Omental fat pad (tissue), 4 donors: ENCODE results near the gene CCR9. TPM values are rescaled to one million over a fixed set of nuclear protein-coding genes. Genes with fewer than 3 reads are reported as not detected.

ENCODE experiments used
- ATAC-seq: fragments of 150-250 bp; one replicate; pipeline ENCODE4 v1.9.1; 2016; ENCODE audit warnings: mild to moderate bottlenecking, moderate library complexity; ENCODE audit not compliant: low FRiP score
- DNase-seq: peaks from one replicate; pipeline ENCODE4 v3.0.0-alpha.2; 2019; ENCODE audit warnings: low spot score
- CTCF ChIP-seq, 3 donors: fragments of 450-650 bp; IDR thresholded peaks; one replicate each; pipeline ENCODE4 v1.5.1; 2016 to 2017; ENCODE audit warnings: antibody characterized with exemption in 3 of 3, mild to moderate bottlenecking in 3 of 3, moderate library complexity in 2 of 3
- total RNA-seq, 4 donors: library from RNA; depleted of rRNA; stranded (reverse); fragments of >200 nt; gene quantifications; one replicate each; pipeline ENCODE4 v1.1.0, GENCODE V29; 2016

The CCR9 gene
- total RNA-seq, 4 donors from 2014 or later = 0.24 TPM; not detected in 3

- TF ChIP-seq CTCF (IDR thresholded peaks at IDR 0.05) = no peak
- ATAC-seq = no peak
These were observed 60.5 kb downstream of the CCR9 start for GRCh38 chr3:45946875-45947274.

GRCh38 chr3:45947361-45947760 lies 61.0 kb downstream of the CCR9 start:
- no peak for TF ChIP-seq CTCF (IDR thresholded peaks at IDR 0.05)
- no peak for ATAC-seq
- DNase-seq = no peak

More at GRCh38 chr3:45946875-45947274, 60.5 kb downstream of the CCR9 start:
- DNase-seq = no peak

GRCh38 chr3:45948311-45948781 lies 62.0 kb downstream of the CCR9 start:
- no peak for ATAC-seq
- TF ChIP-seq CTCF (IDR thresholded peaks at IDR 0.05) = no peak
- DNase-seq = no peak

GRCh38 chr3:45948881-45949280 lies 62.5 kb downstream of the CCR9 start:
- ATAC-seq = no peak
- no peak for DNase-seq
- TF ChIP-seq CTCF (IDR thresholded peaks at IDR 0.05) = no peak

GRCh38 chr3:45949432-45949831 lies 63.1 kb downstream of the CCR9 start:
- ATAC-seq (no peak), DNase-seq (no peak)
- no peak for TF ChIP-seq CTCF (IDR thresholded peaks at IDR 0.05)

GRCh38 chr3:45950131-45950530 lies 63.8 kb downstream of the CCR9 start:
- ATAC-seq = no peak
- no peak for DNase-seq
- TF ChIP-seq CTCF (IDR thresholded peaks at IDR 0.05) = no peak

- no peak for DNase-seq
- no peak for ATAC-seq
- no peak for TF ChIP-seq CTCF (IDR thresholded peaks at IDR 0.05)
These were observed 64.6 kb downstream of the CCR9 start for GRCh38 chr3:45950686-45951600.
